Retinal pigment epithelial cell (primary cell): ENCODE measurements around the gene FBXO28.

ENCODE experiments used
- DNase-seq: peaks from one replicate; pipeline ENCODE4 v3.0.0-alpha.2; 2010; ENCODE audit warnings: low read depth
- H3K4me3 ChIP-seq: 2 replicates; pipeline ENCODE4 v1.5.1; 2011; ENCODE audit warnings: mild to moderate bottlenecking, low read length, control low read depth, moderate library complexity
- TF ChIP-seq, protein P1 (sequence below): conservative IDR thresholded peaks from 2 replicates; pipeline ENCODE4 v1.5.1; 2011; ENCODE audit warnings: low read depth, low read length, control low read depth, inconsistent platforms

FBXO28 gene

DNA sequence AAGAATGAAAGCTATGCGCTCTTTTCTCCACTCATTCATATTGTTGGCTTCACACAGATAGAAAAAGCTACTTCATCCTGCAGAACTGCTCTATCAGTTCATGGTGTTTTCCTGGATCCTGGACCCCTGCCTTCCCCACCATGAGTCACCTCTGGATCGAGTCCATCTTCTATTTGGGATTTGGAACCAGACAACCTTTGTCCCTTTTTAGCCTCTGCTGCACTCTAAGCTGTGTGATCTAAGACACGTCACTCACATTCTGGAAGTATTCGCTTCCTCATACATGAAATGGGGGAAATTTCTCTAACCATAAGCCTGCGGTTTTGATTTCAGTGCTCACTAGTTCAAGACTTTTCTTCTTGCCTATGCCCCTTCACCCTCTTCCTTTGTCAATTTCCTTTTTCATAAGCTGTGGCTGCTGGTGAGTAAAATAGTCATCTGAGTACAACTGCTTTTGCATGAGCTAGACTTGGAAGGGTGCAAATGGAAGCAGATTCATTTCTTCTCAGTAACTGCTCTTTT is 55.0 kb downstream of the FBXO28 start:
- no peak overlapping the region for H3K4me3 ChIP-seq
- TF ChIP-seq, protein P1, sequence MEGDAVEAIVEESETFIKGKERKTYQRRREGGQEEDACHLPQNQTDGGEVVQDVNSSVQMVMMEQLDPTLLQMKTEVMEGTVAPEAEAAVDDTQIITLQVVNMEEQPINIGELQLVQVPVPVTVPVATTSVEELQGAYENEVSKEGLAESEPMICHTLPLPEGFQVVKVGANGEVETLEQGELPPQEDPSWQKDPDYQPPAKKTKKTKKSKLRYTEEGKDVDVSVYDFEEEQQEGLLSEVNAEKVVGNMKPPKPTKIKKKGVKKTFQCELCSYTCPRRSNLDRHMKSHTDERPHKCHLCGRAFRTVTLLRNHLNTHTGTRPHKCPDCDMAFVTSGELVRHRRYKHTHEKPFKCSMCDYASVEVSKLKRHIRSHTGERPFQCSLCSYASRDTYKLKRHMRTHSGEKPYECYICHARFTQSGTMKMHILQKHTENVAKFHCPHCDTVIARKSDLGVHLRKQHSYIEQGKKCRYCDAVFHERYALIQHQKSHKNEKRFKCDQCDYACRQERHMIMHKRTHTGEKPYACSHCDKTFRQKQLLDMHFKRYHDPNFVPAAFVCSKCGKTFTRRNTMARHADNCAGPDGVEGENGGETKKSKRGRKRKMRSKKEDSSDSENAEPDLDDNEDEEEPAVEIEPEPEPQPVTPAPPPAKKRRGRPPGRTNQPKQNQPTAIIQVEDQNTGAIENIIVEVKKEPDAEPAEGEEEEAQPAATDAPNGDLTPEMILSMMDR: no peak
- peak; percentile 71 for DNase-seq

DNA sequence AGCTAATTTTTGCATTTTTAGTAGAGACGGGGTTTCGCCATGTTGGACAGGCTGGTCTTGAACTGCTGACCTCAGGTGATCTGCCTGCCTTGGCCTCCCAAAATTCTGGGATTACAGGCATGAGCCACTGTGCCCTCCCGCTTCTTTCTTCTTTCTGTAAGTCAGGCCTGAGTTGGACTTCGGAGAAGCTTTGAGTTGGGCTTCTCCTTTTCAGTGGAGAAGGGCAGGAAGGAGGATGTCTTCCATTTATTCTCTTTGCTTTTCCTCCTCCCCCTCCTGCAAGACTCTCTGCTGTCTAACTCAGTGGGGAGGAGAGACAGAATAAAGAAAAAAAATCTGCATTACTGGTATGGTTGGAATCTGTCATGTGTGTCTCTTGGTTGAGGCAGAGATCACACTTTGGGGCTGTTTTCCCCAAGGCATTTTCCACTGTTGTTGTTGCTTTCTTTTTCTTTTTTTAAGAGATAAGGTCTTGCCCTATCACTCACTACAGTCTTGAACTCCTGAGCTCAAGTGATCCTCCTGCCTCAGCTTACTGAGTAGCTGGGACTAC is 55.9 kb downstream of the FBXO28 start:
- TF ChIP-seq, protein P1: no peak
- no peak overlapping the region for H3K4me3 ChIP-seq
- DNase-seq: no peak

DNA sequence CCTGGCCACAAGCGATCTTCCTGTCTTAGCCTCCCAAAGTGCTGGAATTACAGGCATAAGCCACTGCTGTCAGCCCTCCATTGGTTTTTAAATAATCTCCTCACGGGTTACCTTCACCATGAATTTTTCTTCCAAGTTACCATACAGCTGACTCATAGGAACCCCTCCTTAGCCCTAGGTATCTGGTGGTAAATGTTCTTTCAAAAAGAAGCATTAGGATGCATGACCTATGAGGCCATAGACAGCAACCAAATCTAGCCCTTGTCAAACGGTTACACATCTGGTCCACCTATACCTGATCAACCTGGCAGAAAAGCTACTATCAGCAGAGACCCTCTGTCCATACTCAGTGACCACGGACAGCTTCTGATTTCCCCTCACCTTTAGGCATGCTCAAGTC is 56.4 kb downstream of the FBXO28 start:
- no peak for DNase-seq
- TF ChIP-seq, protein P1: no peak
- no peak overlapping the region for H3K4me3 ChIP-seq

DNA sequence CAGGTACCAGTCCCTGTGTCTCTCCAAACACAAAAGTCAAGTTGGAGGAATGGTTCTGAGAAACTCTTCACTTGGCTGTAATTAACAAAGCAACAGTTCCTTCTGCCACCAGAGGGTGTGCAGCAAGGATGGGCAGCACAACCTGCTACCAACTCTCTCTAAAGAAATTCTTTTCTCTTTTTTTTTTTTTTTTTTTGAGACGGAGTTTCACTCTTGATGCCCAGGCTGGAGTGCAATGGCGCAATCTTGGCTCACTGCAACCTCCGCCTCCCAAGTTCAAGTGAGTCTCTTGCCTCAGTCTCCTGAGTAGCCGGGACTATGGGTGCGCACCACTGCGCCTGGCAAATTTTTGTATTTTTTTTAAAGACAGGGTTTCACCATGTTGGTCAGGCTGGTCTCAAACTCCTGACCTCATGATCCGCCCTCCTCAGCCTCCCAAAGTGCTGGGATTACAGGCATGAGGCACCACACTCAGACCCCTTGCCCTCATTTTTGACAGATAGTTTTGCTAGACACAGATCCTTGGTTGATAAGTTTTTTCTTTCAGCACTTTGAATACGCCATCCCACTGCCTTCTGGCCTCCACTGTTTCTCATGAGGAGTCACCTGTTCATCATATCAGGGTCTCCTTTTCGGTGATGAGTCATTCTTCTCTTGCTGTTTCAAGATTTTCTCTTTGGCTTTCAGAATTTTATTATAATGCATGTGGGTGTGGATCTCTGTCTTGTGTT is 57.0 kb downstream of the FBXO28 start:
- TF ChIP-seq, protein P1: peak; percentile 57
- no peak overlapping the region for H3K4me3 ChIP-seq
- no peak for DNase-seq

DNA sequence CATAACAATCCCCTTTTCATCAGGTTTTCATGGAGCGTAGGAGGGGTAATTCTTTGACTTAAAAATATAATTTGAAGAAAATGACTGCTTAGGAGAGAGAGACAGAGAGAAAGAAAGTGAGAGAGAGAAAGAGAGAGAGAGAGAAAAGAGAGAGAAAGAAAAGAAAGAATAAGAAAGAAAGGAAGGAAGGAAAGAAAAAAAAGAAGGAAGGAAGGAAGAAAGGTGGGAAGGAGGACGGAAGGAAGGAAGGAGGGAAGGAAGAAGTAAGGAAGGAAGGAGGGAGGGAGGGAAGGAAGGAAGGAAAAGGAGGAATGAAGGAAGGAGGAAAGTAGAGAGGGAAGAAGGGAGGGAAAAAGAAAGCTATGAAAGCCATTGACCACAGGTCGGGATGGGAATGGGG is 58.3 kb downstream of the FBXO28 start:
- H3K4me3 ChIP-seq: no peak overlapping the region
- TF ChIP-seq, protein P1: no peak
- no peak for DNase-seq

DNA sequence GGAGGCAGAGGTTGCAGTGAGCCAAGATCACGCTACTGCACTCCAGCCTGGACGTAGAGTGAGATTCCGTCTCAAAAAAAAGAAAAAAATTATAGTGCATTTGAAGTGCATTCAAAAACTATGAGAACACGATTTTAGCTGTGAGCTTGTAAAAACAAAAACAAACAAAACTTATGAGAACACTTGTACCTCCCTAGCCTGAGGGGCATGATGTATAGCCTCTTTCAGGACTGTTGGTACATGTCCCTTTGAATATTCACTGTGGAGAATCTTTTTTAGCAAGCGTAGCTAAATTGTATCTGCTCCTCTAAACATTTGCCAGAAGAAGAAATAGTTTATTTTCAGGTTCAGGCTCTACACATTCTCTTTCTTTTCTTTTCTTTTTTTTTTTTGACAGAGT is 59.6 kb downstream of the FBXO28 start:
- TF ChIP-seq, protein P1: no peak
- no peak overlapping the region for H3K4me3 ChIP-seq
- DNase-seq: no peak

DNA sequence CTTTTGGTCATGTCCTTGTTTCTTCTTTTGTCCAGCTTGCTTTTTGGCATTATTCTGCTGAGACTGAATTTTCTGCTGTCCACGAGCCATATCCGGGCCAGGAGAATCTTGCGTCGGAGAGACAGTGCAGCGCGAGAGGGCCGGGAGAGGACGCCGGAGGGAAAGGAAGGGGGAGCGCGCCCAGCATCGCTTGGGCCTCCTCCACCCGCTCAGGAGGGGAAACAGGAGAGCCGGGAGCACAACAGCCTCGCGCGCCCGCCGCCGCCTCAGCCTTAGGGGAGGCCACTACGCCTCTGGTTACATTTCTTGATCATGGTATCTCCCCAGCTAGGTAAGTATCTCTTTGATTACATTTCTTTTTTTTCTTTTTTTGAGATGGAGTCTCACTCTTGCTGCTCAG is 61.7 kb downstream of the FBXO28 start:
- TF ChIP-seq, protein P1: no peak
- H3K4me3 ChIP-seq: no peak overlapping the region
- no peak for DNase-seq
